Stimulated activated CD4-positive, alpha-beta T cell treated with anti-CD3 and anti-CD28 coated beads, Interleukin-15, amount 100 ng/mL, for 1 hour (primary cell): ENCODE data around the gene WDR54.
"Not testable (repeated sequence)": the region's sequence is repeated elsewhere in the genome, so short reads cannot be mapped to it uniquely, and the experiment has no call there.

ENCODE experiments used
- DNase-seq, 2 donors: peaks; one replicate each; pipeline ENCODE4 v3.0.0-alpha.2; 2020; ENCODE audit warnings: low read depth in 1 of 2, low spot score in 1 of 2

The WDR54 gene

DNA sequence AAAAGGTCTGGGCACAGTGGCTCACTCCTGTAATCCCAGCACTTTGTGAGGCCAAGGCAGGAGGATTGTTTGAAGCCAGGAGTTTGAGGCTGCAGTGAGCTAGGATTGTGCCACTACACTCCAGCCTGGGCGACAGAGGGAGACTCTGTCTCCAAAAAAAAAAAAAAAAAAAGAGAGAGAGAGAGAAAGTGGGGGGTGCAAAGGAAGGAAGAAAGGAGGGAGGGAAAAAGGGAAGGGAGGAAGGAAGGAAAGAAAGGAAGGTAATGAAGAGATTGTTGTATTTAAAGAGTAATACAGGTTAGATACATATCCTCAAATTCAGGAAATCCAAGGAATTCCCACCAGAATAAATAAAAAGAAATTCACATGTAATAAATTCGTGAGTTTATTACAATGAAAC is 19.6 kb upstream of the WDR54 start:
- DNase-seq = no peak

GRCh38 chr2:74406035-74406434 is 15.5 kb upstream of the WDR54 start:
- DNase-seq = no peak

- no peak for DNase-seq
Measured at GRCh38 chr2:74407682-74408081, 13.8 kb upstream of the WDR54 start.

DNA sequence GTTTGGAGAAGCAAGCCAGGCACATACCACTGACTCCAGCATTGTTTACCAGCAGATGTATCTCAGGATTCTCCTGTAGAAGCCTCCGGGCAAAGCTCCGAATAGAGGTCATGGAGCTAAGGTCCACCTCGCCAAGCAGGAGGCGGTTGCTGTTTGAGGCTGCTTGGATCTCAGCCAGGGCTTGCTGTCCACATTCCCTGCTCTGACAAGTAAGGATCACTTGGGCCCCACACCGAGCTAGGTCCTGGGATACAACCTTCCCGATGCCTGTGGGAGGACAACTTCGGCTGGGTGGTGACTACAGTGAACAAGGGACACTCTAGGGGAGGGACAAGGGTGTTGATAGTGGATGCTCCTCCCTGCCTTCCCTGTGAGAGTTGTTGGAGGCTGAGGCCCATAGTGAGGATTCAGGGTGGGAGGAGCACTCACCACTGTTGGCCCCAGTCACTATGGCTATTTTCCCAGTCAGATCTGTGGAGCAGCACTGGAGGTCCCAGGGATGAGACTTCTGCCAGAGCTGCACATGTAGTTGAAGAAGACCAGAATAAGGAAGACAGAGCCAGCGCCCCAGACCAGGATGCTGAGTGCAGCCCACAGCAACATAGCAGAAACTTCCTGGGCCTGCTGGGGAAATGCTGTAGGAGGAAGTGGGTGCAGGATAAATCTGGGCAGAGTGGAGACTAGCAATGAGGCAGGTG is 8.4 kb upstream of the WDR54 start:
- DNase-seq = no peak

DNA sequence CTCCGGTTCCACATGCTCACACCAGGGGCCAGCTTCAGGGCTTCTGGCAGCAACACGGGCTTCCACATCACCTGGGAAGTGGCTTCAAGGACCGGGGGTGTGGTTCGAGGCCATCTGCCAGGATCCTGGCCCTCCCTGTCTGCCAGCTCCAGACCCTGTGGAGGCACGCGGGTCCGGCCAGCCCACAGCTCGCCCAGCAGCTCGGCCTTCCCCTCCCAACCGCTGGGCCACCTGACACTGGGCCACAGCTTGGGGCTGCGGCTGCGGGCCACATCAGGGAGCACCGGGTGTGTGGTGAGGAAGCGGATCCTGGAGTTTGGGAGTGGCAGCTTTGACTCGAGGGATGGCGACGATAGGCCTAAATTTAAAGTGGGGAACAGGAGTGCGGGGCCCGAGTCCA is 7.1 kb upstream of the WDR54 start:
- DNase-seq = no peak

DNA sequence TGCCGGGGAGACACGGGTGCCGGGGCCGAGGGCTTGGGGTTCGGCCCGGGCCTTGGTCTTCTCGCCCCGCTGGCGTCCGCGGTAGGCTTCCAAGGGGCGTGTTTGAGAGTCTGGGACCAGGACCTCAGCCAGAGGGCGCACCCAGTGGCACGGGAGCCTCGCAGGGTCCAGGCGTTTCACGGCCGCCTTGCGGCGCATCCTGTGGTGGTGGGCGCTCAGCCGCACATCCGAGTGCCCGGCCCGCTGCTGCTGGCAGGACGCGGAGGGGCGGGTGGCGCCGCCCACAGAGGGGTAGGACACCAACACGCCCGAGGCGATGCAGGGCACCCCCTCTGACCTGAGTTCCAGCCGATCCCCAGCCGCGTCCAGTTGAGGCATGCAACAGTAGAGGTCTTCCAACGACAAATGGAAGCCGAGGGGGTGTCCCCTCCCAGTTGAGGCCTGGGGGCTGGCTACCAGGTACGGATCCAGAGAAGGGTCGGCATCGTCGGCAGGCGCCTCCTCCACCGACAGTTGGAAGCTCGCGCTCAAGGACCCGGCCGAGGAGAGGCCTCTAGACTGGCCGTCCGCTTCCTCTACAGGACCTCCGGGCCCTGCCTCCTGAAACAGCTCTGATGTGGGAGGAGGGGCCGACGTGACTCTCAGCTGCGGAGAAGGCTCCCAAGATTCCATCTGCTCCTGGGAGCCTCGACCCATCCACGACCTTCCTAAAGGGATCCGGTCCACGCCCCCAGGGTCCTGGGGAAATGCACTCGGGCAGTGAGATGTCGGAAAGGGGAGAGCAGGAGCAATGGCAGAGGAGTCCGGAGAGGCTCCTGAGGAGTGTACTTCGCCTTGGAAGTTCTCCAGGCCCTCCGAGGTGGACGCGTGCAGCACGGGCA is 6.4 kb upstream of the WDR54 start:
- no peak for DNase-seq

GRCh38 chr2:74415762-74416395 is 5.7 kb upstream of the WDR54 start:
- DNase-seq = no peak

- no peak for DNase-seq
Measured at GRCh38 chr2:74416778-74417177, 4.8 kb upstream of the WDR54 start.

DNA sequence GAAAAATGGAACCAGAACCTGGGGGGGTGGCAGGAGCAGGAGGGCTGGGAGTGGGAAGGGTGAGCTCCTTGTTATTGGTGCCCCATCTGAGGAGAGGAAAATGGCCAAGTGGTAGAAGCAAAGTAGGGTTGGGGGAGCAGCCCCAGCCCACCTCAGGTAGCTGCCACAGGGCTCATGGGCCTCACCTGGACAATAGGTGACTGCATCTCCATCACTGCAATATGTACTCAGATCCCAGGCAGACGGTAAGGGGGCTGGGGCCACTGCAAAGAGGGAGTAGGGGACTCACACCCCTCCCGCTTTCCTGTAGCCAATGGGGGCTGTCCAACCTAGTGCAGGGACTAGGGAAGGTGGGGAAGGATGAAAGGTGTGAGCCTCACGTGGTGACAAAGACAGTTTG is 4.3 kb upstream of the WDR54 start:
- no peak for DNase-seq

DNA sequence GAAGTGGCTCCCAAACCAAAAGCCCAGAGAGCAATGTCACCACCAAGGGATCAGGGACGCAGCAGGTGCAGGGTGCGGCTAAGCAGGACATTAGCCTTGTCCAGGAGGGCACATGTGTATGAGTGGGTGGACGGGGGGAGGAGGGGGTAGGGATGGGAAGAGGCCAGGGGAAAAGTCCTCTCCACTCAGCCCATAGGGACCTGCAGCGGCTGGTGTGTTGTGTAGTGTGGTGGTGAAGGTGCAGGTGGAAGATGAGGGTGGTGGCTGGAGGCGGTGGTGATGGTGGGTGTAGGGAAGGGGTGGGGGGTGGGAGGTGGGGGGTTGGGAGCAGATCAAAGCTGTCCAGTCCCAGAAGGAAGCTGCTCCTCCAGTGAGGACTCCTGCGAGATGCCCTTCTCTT is 3.8 kb upstream of the WDR54 start:
- DNase-seq = no peak

DNA sequence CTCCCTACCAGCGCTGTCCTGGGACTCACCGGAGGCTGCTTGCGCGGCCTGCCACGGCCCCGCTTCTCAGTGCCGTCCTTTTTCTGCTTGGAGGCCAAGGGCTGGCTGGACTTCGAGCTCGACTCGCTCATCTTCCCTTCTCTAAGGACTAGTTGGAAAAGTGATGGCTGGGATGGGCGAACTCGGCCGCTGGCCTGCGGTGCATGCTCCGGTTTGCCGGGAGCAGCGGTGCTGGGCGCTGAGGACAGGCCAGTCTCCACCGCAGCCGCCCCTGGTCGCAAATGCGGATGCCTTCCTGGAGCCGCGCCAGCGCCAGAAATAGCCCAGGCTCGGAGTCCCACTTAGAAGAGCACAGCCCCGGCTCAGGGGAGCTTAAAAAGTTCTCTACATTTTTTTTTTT is 3.2 kb upstream of the WDR54 start:
- no peak for DNase-seq

GRCh38 chr2:74419345-74419744 is 2.2 kb upstream of the WDR54 start:
- DNase-seq = no peak

DNA sequence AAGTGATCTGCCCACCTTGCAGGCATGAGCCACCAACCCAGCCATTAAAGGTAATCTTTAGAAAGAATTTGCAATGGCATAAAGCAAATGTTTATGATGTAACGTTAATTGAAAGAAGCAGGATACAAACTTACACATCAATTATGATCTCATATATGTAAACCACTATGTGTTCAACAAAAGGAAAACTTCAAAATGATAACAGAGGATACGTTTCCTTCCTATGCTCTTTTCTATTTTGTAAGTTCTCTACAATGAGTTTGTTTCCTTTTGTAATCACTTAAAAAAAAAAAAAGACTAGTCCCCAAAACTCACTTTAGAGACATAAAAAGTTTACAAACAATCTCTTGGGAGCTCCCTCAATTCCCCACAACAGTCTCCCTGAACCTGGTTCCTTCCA is 1.5 kb upstream of the WDR54 start:
- no peak for DNase-seq

DNA sequence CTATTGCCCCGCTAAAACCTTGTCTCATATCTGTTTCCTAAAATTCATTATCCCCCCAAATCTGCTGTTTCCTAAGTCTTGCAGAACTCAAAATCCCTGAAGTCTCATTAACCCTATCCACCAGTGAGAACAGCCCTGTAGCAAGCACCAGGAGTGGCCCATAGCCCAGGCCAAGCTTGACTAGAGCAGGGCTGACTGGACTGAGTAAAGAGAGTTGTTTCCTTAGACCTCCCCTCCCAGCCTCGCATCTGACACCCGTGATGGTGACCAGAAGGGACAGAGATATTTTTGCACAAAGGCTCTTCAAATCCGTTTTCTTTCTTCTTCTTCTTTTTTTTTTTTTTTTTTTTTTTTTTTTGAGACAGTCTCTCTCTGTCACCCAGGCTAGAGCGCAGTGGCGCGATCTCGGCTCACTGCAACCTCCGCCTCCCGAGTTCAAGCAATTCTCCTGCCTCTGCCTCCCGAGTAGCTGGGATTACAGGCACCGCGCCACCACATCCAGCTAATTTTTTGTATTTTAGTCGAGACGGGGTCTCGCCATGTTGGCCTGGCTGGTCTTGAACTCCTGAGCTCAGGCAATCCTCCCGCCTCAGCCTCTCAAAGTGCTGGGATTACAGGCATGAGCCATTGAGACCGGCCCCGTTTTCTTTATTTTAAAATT is 957 bp upstream of the WDR54 start:
- DNase-seq = not testable (repeated sequence)

- no peak for DNase-seq
Measured at GRCh38 chr2:74423231-74424095, 1.9 kb downstream of the WDR54 start.

DNA sequence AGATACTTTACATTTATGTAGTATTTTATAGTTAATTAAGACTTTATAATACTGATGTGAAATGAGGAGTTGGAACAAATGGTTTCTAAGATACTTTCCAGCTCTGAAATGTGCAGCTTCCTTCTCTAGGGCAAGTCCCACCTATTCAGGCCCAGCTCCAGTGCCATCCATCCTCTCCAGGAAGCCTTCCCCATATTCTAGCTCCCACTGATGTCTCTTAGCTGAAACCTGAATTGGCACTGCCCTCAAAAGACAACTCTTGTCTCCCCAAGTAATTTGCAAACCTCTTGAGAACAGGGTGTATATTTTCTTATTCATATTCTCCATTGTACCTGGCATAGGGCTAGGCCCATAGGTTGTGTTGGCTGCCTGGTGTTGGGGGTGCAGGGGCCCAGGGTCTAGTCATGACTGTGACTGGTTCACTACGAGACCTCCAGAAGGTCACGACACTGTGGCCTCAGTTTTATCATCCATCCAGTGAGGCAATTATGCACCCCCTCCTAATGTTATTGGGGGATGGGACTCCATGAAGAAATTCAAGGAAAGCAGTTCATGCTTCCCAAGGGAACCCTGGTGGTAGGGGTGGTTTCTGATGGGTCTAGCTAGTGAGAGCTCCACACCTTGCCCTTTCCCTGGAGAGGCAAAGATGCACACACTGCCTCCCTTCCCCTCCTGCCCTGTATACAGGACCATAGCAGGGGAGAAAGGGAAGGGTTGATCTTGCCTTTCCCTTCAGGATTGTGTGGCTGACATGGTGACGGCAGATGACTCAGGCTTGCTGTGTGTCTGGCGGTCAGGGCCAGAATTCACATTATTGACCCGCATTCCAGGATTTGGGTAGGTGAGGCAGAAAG is 2.8 kb downstream of the WDR54 start:
- no peak for DNase-seq

GRCh38 chr2:74424995-74425406 is 3.5 kb downstream of the WDR54 start:
- no peak for DNase-seq

DNA sequence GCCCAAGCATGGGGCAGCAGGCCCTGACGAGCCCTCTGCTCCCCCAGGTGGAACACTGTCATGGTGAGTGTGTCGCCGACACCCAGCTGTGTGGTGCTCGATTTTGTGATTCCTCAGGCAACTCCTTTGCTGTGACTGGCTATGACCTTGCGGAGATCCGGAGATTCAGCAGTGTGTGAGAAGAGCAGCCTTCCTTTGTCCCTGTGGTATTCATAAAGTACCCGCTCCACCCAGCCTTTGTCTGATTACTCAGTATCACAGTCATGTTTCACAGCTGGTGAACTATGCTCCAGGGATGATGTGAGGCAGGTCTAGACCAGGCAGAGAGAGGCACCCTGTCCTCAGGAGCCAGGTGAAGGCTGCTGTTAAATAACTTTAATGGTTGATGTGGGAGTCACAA is 4.0 kb downstream of the WDR54 start:
- DNase-seq = no peak

GRCh38 chr2:74426181-74426758 is 4.7 kb downstream of the WDR54 start:
- no peak for DNase-seq
